ENCODE data around the gene ACTMAP.
A peak's percentile ranks its signal among the peaks of the same experiment; 100 is the strongest.

ACTMAP gene

GRCh38 chr19:40717880-40718773, 32.1 kb downstream of the ACTMAP start:
- no peak for DNase-seq

GRCh38 chr19:40717325-40717879, 32.9 kb downstream of the ACTMAP start:
- no peak for DNase-seq

GRCh38 chr19:40716482-40717324, 33.6 kb downstream of the ACTMAP start, which contains the start of the genes COQ8B and ITPKC:
COQ8B (minus strand) TSS chr19:40716886; CDS start chr19:40714632, 2,254 bp downstream.
ITPKC (plus strand) TSS chr19:40717112; CDS start chr19:40717136, 24 bp downstream.
- peak; percentile 100 for DNase-seq

- peak; percentile 65 for DNase-seq
Observed at GRCh38 chr19:40716031-40716481, 34.2 kb downstream of the ACTMAP start.

GRCh38 chr19:40714441-40715299, 35.6 kb downstream of the ACTMAP start:
- DNase-seq: peak; percentile 93

- no peak for DNase-seq
Observed at GRCh38 chr19:40713939-40714338, 36.3 kb downstream of the ACTMAP start.

GRCh38 chr19:40709817-40710216, 40.5 kb downstream of the ACTMAP start:
- DNase-seq: no peak

- DNase-seq: no peak
Observed at GRCh38 chr19:40707615-40708014, 42.7 kb downstream of the ACTMAP start.

GRCh38 chr19:40705950-40706619, 44.2 kb downstream of the ACTMAP start:
- DNase-seq: no peak

GRCh38 chr19:40705362-40705651, 45.0 kb downstream of the ACTMAP start:
- DNase-seq: no peak

- DNase-seq: no peak
Observed at GRCh38 chr19:40704491-40705361, 45.6 kb downstream of the ACTMAP start.

- DNase-seq: no peak
Observed at GRCh38 chr19:40703029-40703755, 47.1 kb downstream of the ACTMAP start.

- DNase-seq: no peak
Observed at GRCh38 chr19:40702337-40703012, 47.8 kb downstream of the ACTMAP start.

GRCh38 chr19:40701758-40702157, 48.5 kb downstream of the ACTMAP start:
- DNase-seq: no peak

GRCh38 chr19:40700083-40700482, 50.2 kb downstream of the ACTMAP start:
- no peak for DNase-seq

- DNase-seq: no peak
Observed at GRCh38 chr19:40697007-40697406, 53.3 kb downstream of the ACTMAP start.

- DNase-seq: no peak
Observed at GRCh38 chr19:40695881-40696280, 54.4 kb downstream of the ACTMAP start.

GRCh38 chr19:40693896-40694295, 56.4 kb downstream of the ACTMAP start:
- DNase-seq: no peak

GRCh38 chr19:40693150-40693788, 57.0 kb downstream of the ACTMAP start:
- no peak for DNase-seq

Measured in stimulated activated CD4-positive, alpha-beta T cell treated with anti-CD3 and anti-CD28 coated beads, Interleukin-4, amount 100 ng/mL, for 1 hour (primary cell).